ENCODE measurements around the gene MFAP4. TPM values are rescaled to one million over a fixed set of nuclear protein-coding genes. Genes with fewer than 3 reads are reported as not detected.

MFAP4 gene
- total RNA-seq, 2 experiments from 2014 or later, result not detected

DNA sequence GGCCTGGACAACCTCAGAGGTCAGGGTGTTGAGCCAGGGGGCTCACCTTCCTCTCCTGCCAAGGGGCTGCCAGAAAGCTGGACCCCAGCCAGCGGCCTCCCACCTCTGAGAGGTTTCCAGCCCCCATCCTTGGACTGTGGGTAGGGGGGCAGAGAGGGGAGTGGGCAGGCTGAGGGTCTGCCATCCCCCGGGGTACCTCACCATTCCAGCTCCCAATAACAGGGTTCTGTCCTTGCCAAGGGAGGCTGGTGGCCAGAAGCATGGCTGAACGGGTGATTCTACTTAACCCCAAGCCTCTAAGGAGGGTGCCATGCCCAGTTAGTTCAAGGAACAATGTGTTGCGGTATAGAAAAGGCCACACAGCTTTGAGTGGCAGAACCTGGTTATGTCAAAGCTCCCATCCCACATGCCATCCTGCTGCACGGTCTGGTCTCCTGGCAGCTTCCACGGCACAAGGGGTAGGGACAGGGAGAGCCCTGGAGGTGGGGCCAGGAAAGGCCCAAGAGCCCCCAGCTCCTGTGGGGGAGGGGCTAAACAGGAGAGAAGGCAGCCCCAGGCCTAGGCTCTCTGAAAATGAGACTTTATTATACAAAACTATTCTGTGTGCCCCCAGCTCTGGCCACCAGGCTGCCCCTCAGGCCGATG lies 44.3 kb downstream of the MFAP4 start:
- no peak overlapping the region for H3K27ac Mint-ChIP-seq
- CTCF ChIA-PET, result interaction anchor here (2.3 kb wide), 1 partner anchor 20 kb away, joined by 6 read pairs; the partner anchor contains the start of gene B9D1

DNA sequence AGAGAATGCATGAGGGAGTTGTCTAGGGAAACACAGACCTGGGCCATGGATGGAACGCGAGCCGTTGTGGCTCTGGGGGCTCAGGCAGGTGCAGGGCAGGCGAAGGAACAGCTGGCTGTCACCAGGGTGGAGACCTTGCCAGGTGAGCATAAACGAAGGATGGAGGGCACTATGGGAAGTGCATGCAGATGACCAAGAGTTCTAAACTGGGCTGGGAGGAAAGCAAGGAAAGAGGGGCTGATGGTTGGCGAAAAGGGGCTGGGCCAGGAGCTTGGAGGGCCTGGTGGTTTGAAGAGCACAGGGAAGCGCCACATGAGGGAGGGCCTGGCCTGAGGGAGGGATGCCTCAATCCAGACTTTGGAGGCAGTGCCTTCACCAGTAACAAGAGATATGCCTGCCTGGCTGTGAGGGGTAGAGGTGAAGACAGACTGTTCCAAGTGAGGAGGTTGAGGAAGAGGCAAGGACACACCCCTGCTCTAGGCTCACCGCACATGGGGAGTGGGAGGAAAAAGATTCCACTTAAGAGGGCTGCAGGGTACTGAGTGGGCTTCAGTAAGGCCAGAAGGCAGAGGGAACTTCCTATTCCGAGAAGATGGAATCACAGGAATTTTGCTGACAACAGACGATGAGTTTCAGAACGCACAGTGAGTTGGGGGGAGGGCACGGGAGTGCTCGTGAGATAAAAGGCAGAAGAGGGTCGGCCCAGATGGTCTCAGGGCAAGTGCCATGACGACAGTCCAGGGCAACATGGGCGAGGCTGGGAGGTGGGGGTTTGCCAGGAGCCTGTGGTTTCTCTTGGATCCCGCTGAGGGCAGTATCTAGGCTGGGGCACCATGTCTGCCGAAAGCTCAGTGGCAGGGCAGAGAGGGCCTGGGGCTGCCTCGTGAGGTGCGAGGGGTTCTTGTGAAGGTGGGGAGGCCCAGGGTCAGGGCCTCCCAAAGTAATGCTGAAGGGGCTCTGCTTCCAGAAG lies 45.1 kb downstream of the MFAP4 start:
- Mint-ChIP-seq H3K4me1 (ENCODE audit: low read depth) (no peaks in the 10 kb centered on the region), H3K27ac (no peak overlapping the region), H3K36me3 (ENCODE audit: low read depth) (no peaks in the 10 kb centered on the region), H3K9me3 (ENCODE audit: insufficient read depth) (no peaks in the 10 kb centered on the region), H3K27me3 (ENCODE audit: low read depth) (peaks cover 9% of the 10 kb centered on the region), H3K4me3 (no peak overlapping the region)
- ATAC-seq (no peak), DNase-seq (no peak)
- CTCF ChIA-PET, result interaction anchor here (2.3 kb wide), 1 partner anchor 21 kb away, joined by 6 read pairs; the partner anchor contains the start of gene B9D1
- POLR2A ChIA-PET, result interaction anchor here (0.6 kb wide), 1 partner anchor 405 kb away, joined by 3 read pairs; no protein-coding TSS in a partner anchor

More for the DNA sequence above, 44.3 kb downstream of the MFAP4 start:
- no peak for DNase-seq
- H3K36me3 Mint-ChIP-seq (ENCODE audit: low read depth), result no peaks in the 10 kb centered on the region
- H3K27me3 Mint-ChIP-seq (ENCODE audit: low read depth), result peaks cover 7% of the 10 kb centered on the region
- H3K4me1 Mint-ChIP-seq (ENCODE audit: low read depth), result no peaks in the 10 kb centered on the region
- POLR2A ChIA-PET, result no interaction called here
- no peaks in the 10 kb centered on the region for H3K9me3 Mint-ChIP-seq (ENCODE audit: insufficient read depth)
- no peak overlapping the region for H3K4me3 Mint-ChIP-seq
- no peak for ATAC-seq

DNA sequence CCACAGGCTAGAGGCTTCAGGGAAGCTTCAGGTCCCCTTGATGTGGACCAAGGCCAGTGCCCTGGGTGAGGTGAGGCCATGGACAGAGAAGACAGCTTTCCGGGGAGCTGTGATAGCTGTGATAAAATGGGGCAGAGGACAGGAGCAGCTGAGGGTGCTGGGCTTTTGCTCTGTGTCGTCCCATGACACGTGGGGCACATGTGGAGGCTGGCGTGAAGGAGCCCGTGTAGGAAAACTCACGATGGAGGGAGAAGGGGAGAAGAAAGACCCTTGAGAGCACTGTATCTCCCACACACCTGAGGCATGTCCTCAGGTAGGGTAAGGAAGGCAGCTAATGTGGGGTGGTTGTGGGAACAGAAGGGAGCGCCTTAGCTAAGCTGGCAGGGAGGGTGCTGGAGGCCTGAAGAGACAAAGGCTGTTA lies 45.8 kb downstream of the MFAP4 start:
- H3K27ac Mint-ChIP-seq, result no peak overlapping the region
- ChIA-PET CTCF (no interaction called here), POLR2A (interaction anchor here (0.6 kb wide), 1 partner anchor 406 kb away, joined by 3 read pairs; no protein-coding TSS in a partner anchor)
- H3K27me3 Mint-ChIP-seq (ENCODE audit: low read depth), result peaks cover 9% of the 10 kb centered on the region
- DNase-seq, result no peak
- no peak overlapping the region for H3K4me3 Mint-ChIP-seq
- H3K4me1 Mint-ChIP-seq (ENCODE audit: low read depth), result no peaks in the 10 kb centered on the region
- ATAC-seq, result no peak
- no peaks in the 10 kb centered on the region for H3K36me3 Mint-ChIP-seq (ENCODE audit: low read depth)
- H3K9me3 Mint-ChIP-seq (ENCODE audit: insufficient read depth), result no peaks in the 10 kb centered on the region

DNA sequence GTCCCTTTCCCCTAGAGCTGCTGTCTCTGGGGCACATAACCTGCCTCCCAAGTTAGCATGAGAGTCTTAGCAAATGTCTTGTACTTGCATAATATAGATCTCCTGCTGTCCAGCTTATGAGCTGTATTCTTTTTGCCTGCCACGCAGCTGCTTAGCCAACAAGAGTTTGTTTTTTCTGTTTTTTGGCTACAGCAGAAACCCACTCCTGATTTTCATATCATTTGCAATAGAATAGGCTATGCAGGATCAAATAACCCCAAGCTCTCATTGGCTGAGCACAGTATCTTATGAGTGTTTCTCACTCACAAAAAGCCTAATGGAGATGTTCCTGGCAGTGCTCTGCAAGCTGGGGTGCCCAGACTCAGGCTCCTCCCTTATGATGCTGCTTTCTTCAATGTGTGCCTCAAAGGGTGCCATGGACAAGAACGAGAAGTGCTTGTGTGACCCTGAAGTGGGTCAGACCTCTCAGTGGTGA lies 47.6 kb downstream of the MFAP4 start:
- Mint-ChIP-seq H3K4me3 (no peak overlapping the region), H3K27me3 (ENCODE audit: low read depth) (peaks cover 9% of the 10 kb centered on the region), H3K4me1 (ENCODE audit: low read depth) (no peaks in the 10 kb centered on the region), H3K9me3 (ENCODE audit: insufficient read depth) (no peaks in the 10 kb centered on the region), H3K36me3 (ENCODE audit: low read depth) (no peaks in the 10 kb centered on the region), H3K27ac (no peak overlapping the region)
- ATAC-seq, result no peak
- no peak for DNase-seq
- POLR2A ChIA-PET, result no interaction called here
- CTCF ChIA-PET, result interaction anchor here (1.1 to 2.2 kb wide), 4 partner anchors 19 to 69 kb away, joined by 3 to 9 read pairs (median 4); partner anchors contain the start of gene B9D1

DNA sequence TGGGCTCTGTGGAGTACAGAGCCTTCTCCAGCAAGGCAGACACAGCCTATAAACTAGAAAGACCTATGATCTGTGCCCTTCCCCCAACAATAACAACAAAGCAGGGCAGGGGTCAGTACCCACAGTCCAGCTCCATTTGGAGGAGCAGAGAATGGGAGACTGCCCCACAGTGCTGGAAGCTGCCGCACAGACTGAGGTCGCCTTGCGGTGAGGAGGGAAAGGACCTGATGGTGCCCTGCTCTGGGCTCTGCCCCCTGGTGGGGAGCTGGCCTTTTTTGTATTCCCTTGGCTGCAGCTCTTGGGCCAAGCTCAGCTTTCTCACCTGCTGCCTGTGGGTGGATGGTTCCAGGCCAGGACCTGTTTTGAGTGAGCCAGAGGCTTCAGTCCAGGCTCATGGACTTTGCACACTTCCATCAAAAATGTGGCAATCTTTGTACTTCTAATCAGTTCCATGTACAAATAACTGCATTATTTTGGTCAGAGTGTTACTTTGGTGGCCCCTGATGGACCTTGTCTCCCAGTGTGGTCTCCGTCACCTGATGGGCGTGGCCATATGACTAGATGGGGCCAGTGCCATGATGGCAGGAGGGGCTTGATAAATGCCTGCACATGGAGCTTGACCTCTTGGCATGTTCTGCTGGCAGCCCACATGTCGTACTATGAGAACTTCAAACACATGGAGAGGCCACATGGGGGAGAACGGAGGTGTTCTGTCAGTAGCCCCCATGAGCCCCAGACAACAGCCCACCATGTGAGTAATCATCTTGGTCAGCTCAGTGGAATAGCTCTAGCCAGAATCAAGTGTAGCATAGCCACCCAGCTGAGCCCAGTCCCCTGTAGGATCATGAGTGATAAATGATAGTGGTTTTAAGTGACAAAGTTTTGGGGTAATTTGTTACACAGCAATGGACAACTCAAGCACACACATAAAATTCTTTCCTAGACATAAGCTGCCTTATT lies 48.7 kb downstream of the MFAP4 start:
- Mint-ChIP-seq H3K27me3 (ENCODE audit: low read depth) (peaks cover 9% of the 10 kb centered on the region), H3K4me3 (no peak overlapping the region), H3K36me3 (ENCODE audit: low read depth) (no peaks in the 10 kb centered on the region), H3K9me3 (ENCODE audit: insufficient read depth) (no peaks in the 10 kb centered on the region), H3K4me1 (ENCODE audit: low read depth) (no peaks in the 10 kb centered on the region), H3K27ac (no peak overlapping the region)
- peak; percentile 79 for ATAC-seq
- peak; percentile 67 for DNase-seq
- POLR2A ChIA-PET, result no interaction called here
- CTCF ChIA-PET, result interaction anchor here (0.6 to 2.2 kb wide), 15 partner anchors 10 to 301 kb away, joined by 3 to 9 read pairs (median 3); partner anchors contain the start of genes B9D1 and MAPK7

DNA sequence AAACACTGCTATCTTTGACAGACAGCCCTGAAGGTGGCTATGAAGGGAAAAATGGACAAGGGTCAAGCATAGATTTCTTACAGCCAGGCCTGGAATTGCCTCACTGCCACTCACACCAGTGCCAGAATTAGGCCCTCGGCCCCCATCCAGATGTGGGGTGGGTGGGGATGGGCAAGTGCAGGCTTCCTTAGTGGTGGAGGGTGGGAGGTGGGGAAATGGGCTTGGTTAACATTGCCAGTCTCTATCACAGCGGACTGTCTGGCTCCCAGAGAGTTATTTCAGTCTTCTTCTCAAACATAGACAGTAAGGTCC lies 49.3 kb downstream of the MFAP4 start:
- DNase-seq, result no peak
- H3K4me3 Mint-ChIP-seq, result no peak overlapping the region
- no peaks in the 10 kb centered on the region for H3K9me3 Mint-ChIP-seq (ENCODE audit: insufficient read depth)
- no peak overlapping the region for H3K27ac Mint-ChIP-seq
- POLR2A ChIA-PET, result no interaction called here
- CTCF ChIA-PET, result interaction anchor here (0.6 to 1.7 kb wide), 8 partner anchors 15 to 301 kb away, joined by 3 to 9 read pairs (median 3); no protein-coding TSS in a partner anchor
- no peak for ATAC-seq
- H3K27me3 Mint-ChIP-seq (ENCODE audit: low read depth), result peaks cover 9% of the 10 kb centered on the region
- no peaks in the 10 kb centered on the region for H3K36me3 Mint-ChIP-seq (ENCODE audit: low read depth)
- H3K4me1 Mint-ChIP-seq (ENCODE audit: low read depth), result no peaks in the 10 kb centered on the region

DNA sequence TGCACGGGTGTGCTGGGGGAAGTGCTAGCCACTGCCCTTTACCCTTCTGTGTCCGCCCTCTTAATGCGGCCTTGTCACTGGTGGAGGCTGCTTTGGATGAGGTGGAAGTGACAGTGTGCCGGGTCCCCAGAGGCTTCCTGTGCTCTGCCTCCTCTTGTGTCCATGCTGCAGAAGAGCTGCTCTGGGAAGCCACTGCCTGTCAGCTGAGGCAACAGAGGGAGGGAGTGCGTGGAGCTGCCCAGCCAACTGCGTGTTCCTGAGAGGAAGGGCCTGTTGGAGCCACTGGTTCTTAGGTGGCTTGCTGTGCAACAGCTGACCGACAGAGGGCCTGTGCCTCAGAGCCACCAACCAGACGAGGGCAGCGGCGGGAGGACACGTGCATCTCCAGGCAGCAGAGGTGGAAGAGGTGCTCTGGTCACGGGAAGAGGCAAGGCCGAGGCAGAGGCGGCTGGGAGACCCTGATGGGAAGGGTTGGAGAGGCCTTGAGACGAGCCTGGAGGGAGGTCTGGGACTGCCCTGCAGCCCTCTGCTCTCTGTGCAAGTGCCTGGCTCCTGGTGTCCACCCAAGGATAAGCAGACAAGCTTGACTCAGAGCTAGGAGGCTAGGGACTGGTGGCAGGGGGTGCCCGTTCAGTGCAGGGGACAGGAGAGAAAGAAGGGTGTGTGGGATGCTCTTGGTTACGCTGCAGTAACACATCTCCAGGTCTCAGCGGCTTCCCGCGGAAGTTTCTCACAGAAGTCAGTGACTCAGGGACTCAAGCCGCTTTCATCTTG lies 49.9 kb downstream of the MFAP4 start:
- peaks cover 9% of the 10 kb centered on the region for H3K27me3 Mint-ChIP-seq (ENCODE audit: low read depth)
- ChIA-PET CTCF (interaction anchor here (0.6 to 1.7 kb wide), 6 partner anchors 14 to 302 kb away, joined by 3 to 9 read pairs (median 3); no protein-coding TSS in a partner anchor), POLR2A (no interaction called here)
- DNase-seq, result no peak
- H3K27ac Mint-ChIP-seq, result no peak overlapping the region
- no peaks in the 10 kb centered on the region for H3K9me3 Mint-ChIP-seq (ENCODE audit: insufficient read depth)
- H3K4me1 Mint-ChIP-seq (ENCODE audit: low read depth), result no peaks in the 10 kb centered on the region
- no peak overlapping the region for H3K4me3 Mint-ChIP-seq
- H3K36me3 Mint-ChIP-seq (ENCODE audit: low read depth), result no peaks in the 10 kb centered on the region
- no peak for ATAC-seq

DNA sequence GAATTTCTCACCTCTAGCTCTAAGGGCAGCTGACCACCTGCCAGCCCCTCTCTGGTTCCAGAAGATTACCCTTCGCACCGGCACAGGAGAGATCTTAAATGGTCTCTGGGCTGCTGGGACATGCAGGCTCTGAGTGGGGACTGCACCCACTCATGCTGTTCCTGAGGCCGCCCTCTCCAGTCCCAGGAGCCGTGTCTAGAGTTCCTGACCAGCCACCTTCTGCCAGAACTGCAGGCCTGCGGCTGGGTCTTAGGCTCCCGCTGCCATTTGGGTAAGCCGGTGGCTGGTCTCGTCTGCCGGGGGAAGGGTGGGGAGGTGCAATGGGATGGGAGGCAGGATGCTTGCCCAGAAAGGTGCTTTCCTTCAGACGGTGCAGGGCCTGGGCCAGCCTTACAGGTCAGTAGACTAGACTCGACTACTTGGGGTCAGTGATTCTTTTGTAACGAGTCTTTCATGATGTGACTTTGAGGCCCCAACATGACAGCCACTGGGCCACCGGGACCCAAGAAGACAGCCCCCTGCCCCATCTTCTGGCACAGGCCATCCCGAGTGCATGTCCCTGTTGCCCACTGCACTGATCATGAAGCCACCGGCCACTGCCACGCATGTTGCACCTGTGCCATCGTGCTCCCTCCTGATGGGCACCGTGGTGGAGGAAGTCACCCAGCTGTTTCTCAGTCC lies 50.9 kb downstream of the MFAP4 start:
- no peaks in the 10 kb centered on the region for H3K9me3 Mint-ChIP-seq (ENCODE audit: insufficient read depth)
- ATAC-seq (no peak), DNase-seq (no peak)
- H3K4me1 Mint-ChIP-seq (ENCODE audit: low read depth), result no peaks in the 10 kb centered on the region
- CTCF ChIA-PET, result no interaction called here
- no peak overlapping the region for H3K4me3 Mint-ChIP-seq
- peaks cover 9% of the 10 kb centered on the region for H3K27me3 Mint-ChIP-seq (ENCODE audit: low read depth)
- H3K27ac Mint-ChIP-seq, result no peak overlapping the region
- H3K36me3 Mint-ChIP-seq (ENCODE audit: low read depth), result no peaks in the 10 kb centered on the region
- POLR2A ChIA-PET, result no interaction called here

DNA sequence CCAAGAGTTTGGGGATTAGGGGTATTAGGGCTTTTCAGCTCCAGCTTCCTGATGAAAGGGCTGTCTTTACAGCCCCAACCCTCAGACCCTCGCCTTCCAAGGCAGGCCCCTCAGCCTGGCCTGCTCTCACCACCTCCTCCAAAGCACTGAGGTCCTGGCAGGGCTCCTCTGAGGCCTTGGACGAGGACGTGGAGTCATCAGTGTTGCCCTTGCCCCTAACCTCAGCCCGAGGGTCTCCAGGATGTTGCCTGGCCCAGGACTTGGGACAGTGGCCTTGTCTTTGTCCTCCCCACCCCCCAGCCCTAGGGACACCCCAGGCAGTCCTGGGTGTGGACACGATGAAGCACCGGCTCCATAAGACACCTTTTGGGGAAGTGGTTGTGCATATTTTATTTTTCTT lies 52.7 kb downstream of the MFAP4 start:
- H3K9me3 Mint-ChIP-seq (ENCODE audit: insufficient read depth), result no peaks in the 10 kb centered on the region
- no peaks in the 10 kb centered on the region for H3K36me3 Mint-ChIP-seq (ENCODE audit: low read depth)
- CTCF ChIA-PET, result no interaction called here
- H3K27me3 Mint-ChIP-seq (ENCODE audit: low read depth), result peaks cover 5% of the 10 kb centered on the region
- H3K4me3 Mint-ChIP-seq, result no peak overlapping the region
- POLR2A ChIA-PET, result no interaction called here
- DNase-seq (no peak), ATAC-seq (no peak)
- no peaks in the 10 kb centered on the region for H3K4me1 Mint-ChIP-seq (ENCODE audit: low read depth)
- no peak overlapping the region for H3K27ac Mint-ChIP-seq

DNA sequence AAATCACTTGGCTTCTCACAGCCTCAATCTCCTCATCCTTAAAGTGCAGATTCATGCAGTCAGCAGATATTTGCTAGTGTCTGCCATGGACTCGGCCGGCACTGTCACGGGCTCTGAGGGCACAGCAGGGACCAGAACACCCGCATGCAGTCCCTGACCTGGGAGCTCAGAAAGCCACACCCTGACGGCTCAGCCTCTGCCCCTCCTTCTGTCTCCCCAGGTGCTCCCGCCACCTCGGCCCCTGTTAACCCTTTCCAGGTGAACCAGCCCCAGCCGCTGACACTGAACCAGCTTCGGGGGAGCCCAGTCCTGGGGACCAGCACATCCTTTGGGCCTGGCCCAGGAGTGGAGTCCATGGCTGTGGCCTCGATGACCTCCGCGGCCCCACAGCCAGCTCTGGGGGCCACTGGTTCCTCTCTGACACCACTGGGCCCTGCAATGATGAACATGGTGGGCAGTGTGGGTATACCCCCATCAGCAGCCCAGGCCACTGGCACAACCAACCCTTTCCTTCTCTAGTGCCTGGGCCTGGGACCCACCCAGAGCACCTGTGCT lies 53.2 kb downstream of the MFAP4 start:
- Mint-ChIP-seq H3K4me3 (no peak overlapping the region), H3K4me1 (ENCODE audit: low read depth) (no peaks in the 10 kb centered on the region), H3K9me3 (ENCODE audit: insufficient read depth) (no peaks in the 10 kb centered on the region), H3K27me3 (ENCODE audit: low read depth) (peaks cover 2% of the 10 kb centered on the region), H3K27ac (no peak overlapping the region), H3K36me3 (ENCODE audit: low read depth) (no peaks in the 10 kb centered on the region)
- DNase-seq (no peak), ATAC-seq (no peak)
- CTCF ChIA-PET, result interaction anchor here (0.9 kb wide), 1 partner anchor 29 kb away, joined by 3 read pairs; the partner anchor contains the start of gene B9D1
- POLR2A ChIA-PET, result no interaction called here
